NK-92 (cell line): ENCODE data around the gene MTFR2.

Source experiments
- DNase-seq: peaks from one replicate; lab custom pipeline; 2025; ENCODE audit not compliant: unreplicated experiment; lab: John Stamatoyannopoulos, UW

The MTFR2 gene

GRCh38 chr6:136189104-136189503 is 61.0 kb downstream of the MTFR2 start:
- no peak for DNase-seq

GRCh38 chr6:136188486-136188885 is 61.6 kb downstream of the MTFR2 start:
- DNase-seq, result no peak

GRCh38 chr6:136186363-136186762 is 63.7 kb downstream of the MTFR2 start:
- no peak for DNase-seq

DNA sequence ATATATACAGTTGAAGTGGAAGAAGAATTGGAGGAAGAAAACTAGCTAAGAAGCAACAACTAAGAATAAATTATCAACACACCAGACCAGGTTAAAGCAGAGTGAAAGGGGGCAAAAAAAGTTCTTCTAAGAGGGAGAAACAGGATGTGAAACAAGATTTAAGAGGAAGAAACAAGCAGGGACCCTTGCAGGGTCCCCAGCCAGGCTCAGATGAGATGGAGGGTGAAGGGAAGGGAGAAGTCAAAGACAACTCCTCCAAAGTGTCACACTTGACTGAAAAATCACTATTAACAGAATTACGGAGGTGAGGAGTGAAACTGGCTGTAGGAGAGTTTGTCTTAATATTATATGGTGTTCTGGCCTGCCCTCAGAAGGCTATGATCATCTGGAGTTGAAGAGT is 65.4 kb downstream of the MTFR2 start:
- no peak for DNase-seq

- no peak for DNase-seq
Measured at GRCh38 chr6:136181861-136182260, 68.2 kb downstream of the MTFR2 start.

- DNase-seq, result no peak
Measured at GRCh38 chr6:136181512-136181833, 68.6 kb downstream of the MTFR2 start.
